ENCODE measurements around the gene KCNJ4.
"Not testable (repeated sequence)": the region's sequence is repeated elsewhere in the genome, so short reads cannot be mapped to it uniquely, and the experiment has no call there.

The KCNJ4 gene

DNA sequence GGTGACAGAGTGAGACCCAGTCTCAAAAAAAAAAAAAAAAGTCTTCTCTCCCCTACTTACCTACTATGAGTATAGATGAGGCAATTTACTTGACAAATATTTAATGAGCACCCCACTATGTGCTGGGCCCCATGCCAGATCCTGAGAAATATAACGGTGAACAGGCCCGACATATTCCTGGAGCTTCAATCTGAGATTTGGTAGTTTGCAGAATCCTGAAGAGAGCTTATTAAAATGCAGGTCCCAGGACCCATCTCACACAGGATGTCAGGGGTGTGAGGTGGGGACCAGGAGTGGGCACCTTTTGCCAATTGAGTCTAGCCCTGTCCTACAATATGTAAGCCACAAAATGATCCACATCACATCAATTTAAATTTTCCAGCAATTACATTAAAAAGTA, 44.0 kb downstream of the KCNJ4 start:
- DNase-seq = no peak

- DNase-seq = not testable (repeated sequence)
These were observed 45.1 kb downstream of the KCNJ4 start for GRCh38 chr22:38409916-38410315.

DNA sequence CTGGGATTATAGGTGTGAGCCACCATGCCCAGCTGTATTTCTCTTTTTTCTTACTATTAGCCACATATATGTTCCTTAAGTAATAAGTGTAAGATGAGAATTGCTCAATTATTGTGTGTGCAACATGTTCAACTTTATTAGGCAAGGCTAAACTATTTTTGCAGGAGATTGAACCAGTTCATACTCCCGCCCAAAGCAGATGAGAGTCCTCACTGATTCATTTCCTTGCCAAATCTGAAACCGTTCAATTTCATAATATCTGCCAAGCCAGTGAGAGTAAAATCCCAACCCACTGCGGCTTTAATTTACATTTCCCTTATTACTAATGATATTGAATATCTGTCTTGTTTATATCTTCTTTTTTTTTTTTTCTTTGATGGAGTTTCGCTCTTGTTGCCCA, 48.4 kb downstream of the KCNJ4 start:
- DNase-seq = no peak

- DNase-seq = no peak
These were observed 50.6 kb downstream of the KCNJ4 start for GRCh38 chr22:38404419-38404818.

DNA sequence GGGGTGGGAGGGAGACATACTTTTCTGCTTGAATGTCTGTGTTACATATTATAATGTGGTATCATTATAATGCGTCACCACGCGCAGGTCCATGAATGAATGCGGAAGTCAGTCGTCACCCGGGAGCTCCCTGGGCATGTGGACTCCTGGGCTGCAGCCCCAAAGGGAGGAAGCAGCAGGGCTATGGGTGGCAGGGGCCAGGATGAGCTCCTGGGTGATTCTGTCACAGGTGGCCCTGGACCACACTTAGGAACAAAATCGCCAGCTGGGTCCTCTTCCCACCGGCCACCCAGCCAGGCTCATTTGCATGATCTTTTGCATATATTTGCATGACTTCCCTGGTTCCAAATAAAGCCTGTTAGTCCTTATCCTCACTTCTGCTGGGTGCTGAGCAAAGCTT, 51.2 kb downstream of the KCNJ4 start:
- no peak for DNase-seq

GRCh38 chr22:38402204-38402603, 52.8 kb downstream of the KCNJ4 start:
- DNase-seq = no peak

DNA sequence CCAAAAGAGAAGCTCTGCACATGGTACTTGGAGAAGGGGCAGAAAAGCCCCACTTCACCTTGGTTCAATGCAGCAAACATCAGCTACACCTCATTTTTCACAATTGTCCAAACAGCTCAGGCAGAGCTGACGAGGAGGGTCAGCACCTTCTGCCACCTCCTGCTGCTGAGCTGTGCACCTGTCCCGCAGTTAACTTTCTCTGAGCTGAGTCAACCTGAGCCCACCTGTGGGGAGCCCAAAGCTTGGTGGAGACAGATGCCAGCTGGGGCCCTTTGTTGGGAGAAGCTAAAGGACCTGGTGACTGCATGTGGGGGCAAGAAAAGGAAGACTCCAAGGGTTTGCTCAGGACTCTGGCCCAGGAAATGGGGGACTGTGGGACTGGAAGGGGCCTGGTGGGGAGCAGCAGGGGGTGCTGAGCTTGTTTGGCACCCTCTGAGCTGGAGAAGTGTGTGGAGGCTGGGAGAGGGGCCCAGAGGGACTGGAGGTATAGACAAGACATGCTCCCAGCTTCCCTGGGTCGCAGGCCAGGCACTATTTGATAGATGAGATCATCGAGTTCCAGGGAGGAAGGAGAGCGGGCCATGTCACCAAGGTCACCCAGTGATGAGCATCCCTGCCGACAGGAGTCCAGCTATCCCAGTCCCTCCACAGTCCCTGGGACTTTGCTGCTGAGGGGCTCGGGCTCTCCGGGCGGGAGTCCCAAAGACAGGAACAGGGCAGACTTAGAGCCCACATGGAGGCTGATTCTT, 53.5 kb downstream of the KCNJ4 start:
- DNase-seq = no peak

DNA sequence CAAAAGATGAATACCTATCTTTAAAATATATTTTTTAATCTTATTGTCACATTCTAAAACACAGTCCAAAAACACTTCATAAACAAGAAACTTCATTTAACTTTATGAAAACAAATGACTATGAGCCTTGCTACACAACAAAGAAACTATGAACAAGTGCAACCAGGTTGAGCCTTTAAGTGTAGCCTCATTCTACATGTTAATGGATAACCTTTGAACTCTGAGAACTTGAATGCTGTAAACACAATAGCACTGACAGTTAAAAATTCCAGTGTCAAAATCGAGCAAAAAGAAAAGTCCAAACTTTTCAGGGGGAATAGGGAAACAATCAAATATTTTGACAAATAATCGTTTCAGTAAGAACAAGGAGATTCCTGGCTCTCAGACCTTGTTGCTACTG, 54.7 kb downstream of the KCNJ4 start:
- not testable (repeated sequence) for DNase-seq

DNA sequence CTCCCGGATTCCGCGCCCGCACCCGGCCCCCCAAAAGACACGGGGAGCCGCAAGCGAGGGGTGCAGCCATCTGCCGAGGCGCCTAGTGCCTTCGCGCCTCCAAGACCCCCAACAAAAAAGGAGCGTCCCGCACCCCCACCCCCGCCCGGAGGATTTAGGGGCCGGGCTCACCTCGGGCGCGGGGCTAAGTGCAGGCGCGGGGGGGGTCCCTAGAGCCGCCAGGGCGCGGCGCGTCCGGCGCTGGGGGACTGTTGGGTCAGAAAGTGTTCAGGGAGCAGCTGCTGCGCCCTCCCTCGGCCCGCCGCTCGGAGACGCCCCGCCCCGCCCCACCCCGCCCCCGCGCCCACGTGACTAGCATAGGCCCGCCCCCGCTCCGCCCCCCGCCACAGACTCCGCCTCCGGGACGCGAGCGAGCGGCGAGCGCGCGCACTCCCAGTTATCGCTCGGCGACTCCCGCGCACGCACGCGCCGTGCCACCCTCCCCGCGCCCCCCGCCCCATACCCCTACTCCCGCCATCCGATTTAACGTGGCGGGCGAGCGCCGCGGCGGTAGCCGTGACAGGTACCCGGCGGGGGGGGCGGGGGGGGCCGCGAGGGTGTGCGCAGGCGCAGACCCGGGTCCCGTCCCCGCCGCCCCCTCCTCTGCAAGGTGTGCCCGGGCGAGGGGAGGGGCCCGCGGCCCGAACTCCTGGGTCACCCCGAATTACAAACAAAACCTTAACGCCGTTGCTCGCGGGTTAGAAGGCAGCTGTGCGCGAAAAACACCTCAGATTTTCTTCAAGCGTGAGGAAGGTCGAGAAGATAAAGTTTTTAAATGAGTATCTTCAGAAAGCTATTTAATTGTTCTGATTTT, 56.2 kb downstream of the KCNJ4 start:
- DNase-seq = peak; percentile 83

DNA sequence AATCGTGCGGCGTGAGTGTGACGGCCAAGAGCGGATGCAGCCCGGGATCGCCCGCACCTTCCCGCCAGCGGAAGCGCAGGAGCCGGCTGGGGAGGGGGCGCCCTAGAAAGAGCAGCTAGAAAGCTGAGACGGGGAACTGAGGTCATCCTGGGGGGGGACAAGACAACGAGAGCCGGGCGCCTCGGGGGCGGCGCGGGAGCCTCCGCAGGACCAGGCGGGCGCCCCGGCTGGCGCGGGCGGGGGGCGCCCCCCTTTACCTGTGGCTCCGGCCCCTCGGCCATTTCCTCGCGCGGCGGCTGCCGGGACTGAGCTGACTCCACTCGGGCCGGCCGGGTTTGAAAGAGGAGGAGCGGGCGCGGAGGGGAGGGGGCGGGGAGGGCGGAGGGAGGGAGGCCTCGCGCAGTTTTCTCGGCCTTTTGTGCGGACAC, 56.8 kb downstream of the KCNJ4 start:
- peak; percentile 62 for DNase-seq

DNA sequence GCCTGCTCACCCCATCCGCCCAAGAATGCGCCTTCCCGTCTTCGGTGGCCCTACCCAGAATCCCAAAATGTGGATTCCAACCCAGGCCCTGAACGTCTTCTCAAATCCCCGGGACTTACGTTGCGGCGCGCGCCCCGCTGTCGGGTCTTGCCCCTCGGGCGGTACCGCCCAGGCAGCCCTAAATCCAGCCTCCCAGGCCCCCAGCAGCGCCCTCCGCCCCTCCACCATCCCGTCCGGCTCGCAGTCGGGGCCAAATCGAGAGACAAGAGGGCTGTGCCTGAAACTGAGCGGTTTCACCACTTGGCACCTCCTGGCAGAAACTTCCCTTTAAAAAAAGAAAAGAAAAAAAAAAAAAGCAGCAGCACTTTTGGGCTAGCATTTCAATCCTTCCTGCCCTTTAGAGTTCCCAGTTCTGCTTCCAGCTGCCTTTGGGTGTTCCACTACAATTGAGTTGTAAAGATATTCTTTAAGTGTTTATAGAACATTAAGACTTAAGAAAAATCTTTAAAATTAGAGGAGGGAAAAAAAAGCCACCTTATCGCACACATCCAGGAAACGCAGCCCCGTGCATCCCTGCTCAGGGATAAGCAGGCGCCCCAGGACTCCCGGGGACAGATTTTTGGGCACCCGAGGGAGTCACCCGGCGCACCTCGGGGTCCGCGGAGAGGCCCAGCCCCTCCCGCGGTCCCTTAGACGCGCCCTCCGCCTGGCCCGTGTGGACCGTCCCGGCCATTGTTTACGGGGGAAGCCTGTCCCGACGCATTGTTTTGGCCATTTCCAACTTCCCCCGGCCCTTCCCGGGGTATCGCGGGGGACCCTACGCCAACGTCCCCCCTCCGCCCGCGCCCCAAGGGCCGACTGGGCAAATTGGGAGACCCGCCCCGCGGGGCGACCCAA, 57.6 kb downstream of the KCNJ4 start:
- DNase-seq = peak; percentile 37

DNA sequence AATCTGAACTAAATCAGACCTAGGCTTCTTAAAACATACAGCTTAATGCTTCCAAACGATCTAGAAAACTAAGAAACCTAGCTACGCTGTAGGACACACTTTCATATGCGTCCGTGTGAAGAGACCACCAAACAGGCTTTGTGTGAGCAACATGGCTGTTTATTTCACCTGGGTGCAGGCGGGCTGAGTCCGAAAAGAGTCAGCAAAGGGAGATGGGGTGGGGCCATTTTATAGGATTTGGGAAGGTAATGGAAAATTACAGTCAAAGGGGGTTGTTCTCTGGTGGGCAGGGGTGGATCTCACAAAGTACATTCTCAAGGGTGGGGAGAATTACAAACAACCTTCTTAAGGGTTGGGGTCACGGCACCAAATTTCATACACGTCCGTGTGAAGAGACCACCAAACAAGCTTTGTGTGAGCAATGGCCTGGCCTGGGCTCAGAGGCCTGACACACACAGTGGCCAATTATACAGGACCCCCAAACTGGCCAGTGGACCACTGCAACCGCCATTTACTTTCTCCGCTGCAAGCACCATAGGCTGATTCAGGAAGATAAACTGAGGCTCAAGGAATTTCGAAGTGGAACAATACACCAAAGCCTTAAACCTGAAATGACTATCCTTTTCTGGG, 58.4 kb downstream of the KCNJ4 start:
- DNase-seq = not testable (repeated sequence)

DNA sequence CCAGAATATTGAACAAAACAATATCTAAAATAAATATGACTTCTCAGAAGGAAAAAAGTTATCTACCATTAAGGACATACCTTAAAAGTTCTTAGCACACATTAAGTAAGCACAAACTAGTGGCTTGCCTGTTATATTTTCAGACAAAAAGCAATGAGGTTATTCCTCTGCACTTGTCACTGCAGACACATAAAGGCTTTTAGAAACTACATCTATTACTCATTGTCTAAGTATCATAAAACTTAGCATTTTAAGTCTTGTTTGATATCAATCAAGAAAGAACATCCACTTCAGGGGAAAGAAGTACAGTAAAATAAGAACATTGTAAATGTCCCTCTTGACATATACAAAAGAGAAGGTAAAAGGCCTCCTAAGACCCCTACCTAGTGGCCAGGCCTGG, 59.1 kb downstream of the KCNJ4 start:
- not testable (repeated sequence) for DNase-seq

GRCh38 chr22:38394929-38395624, 59.9 kb downstream of the KCNJ4 start:
- not testable (repeated sequence) for DNase-seq

DNA sequence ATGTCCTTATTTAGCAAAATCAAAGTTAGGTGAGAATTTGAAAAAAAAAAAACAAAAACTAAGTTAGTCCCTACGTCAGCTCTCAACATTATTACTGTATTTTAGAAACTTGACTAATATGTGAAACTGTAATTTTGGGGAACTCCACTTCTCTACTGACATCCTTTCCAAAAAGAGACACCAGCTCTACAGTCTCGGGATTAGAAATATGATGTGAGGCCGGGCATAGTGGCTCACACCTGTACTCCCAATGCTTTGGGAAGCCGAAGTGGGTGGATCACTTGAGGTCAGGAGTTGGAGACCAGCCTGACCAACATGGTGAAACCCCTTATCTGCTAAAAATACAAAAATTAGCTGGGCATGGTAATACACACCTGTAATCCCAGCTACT, 65.6 kb downstream of the KCNJ4 start:
- DNase-seq = not testable (repeated sequence)

- DNase-seq = not testable (repeated sequence)
These were observed 66.2 kb downstream of the KCNJ4 start for GRCh38 chr22:38388506-38389427.

GRCh38 chr22:38386918-38387317, 68.1 kb downstream of the KCNJ4 start:
- not testable (repeated sequence) for DNase-seq

GRCh38 chr22:38383417-38383816, 71.6 kb downstream of the KCNJ4 start:
- DNase-seq = no peak

GRCh38 chr22:38381371-38381770, 73.6 kb downstream of the KCNJ4 start:
- DNase-seq = not testable (repeated sequence)

Data from stimulated activated CD4-positive, alpha-beta T cell treated with anti-CD3 and anti-CD28 coated beads, Interleukin-15, amount 100 ng/mL, for 24 hours (primary cell).